ENCODE results near the gene PTPRD.

- TF ChIP-seq EZH2 (IDR thresholded peaks at IDR 0.05; ENCODE audit: low read depth, unreplicated experiment) (no peak), JUNB (IDR thresholded peaks at IDR 0.05; ENCODE audit: unreplicated experiment) (no peak), ZNF114 (CRISPR knock-in tag; IDR thresholded peaks at IDR 0.05) (no peak), POLR2AphosphoS5 (IDR thresholded peaks at IDR 0.05; ENCODE audit: low read depth) (no peak), REST (IDR thresholded peaks at IDR 0.05; ENCODE audit: unreplicated experiment) (no peak), NANOG (IDR thresholded peaks at IDR 0.05; ENCODE audit: borderline replicate concordance) (no peak)
- TF ChIP-seq, protein P1, sequence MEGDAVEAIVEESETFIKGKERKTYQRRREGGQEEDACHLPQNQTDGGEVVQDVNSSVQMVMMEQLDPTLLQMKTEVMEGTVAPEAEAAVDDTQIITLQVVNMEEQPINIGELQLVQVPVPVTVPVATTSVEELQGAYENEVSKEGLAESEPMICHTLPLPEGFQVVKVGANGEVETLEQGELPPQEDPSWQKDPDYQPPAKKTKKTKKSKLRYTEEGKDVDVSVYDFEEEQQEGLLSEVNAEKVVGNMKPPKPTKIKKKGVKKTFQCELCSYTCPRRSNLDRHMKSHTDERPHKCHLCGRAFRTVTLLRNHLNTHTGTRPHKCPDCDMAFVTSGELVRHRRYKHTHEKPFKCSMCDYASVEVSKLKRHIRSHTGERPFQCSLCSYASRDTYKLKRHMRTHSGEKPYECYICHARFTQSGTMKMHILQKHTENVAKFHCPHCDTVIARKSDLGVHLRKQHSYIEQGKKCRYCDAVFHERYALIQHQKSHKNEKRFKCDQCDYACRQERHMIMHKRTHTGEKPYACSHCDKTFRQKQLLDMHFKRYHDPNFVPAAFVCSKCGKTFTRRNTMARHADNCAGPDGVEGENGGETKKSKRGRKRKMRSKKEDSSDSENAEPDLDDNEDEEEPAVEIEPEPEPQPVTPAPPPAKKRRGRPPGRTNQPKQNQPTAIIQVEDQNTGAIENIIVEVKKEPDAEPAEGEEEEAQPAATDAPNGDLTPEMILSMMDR (conservative IDR thresholded peaks at IDR 0.05; ENCODE audit: low read depth in 2 of 2): no peak
Measured at GRCh38 chr9:8706531-8706930, 1906.3 kb downstream of the PTPRD start.
